ENCODE data around the gene CAT. TPM values are rescaled to one million over a fixed set of nuclear protein-coding genes. Genes with fewer than 3 reads are reported as not detected.

Gene CAT
- polyA plus RNA-seq, 1 experiment = 104 TPM

DNA sequence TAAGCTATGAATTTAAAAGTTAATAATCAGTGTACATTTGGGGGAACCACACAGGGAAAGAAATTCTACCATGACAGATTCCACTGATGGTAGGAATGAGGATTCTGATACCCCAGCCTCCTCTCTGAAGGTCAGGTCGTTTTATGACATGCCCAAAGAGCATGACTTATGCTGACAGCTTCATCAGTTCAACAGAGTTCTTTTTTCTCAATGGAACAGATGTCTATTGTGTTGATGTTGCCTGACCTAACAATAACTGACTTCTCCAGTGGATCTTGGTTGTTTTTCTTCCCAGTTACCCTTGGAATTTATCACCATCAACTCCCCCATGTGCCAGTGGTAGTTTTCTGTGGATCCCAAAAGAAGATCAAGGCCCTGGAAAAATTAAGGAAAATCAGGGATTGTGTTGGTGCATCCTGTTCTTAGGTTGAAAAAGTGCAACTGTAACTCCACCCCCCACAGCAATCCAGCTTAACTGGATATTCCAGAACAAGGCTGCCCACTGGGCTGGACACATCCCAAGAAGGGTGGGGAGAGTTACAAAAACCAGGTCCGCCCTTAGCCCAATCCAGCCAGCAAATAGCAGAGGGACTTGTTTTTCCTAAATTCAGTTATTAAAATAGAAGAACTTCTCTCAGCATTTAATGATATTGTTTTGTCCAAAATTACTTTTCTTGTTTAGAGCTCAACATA lies 31.5 kb upstream of the CAT start:
- ChIA-PET CTCF (no interaction called here), POLR2A (no interaction called here)
- Histone ChIP-seq H3K27me3 (ENCODE audit: control insufficient read depth, insufficient read depth, low read length) (peaks cover 26% of the 10 kb centered on the region), H3K4me3 (ENCODE audit: low read depth, low read length) (no peak overlapping the region), H3K9me3 (ENCODE audit: control insufficient read depth, insufficient read depth, low read length) (no peaks in the 10 kb centered on the region; the same call in 1 of the 2 replicates), H3K27ac (ENCODE audit: low read depth, low read length) (no peak overlapping the region)
- TF ChIP-seq, protein P1, sequence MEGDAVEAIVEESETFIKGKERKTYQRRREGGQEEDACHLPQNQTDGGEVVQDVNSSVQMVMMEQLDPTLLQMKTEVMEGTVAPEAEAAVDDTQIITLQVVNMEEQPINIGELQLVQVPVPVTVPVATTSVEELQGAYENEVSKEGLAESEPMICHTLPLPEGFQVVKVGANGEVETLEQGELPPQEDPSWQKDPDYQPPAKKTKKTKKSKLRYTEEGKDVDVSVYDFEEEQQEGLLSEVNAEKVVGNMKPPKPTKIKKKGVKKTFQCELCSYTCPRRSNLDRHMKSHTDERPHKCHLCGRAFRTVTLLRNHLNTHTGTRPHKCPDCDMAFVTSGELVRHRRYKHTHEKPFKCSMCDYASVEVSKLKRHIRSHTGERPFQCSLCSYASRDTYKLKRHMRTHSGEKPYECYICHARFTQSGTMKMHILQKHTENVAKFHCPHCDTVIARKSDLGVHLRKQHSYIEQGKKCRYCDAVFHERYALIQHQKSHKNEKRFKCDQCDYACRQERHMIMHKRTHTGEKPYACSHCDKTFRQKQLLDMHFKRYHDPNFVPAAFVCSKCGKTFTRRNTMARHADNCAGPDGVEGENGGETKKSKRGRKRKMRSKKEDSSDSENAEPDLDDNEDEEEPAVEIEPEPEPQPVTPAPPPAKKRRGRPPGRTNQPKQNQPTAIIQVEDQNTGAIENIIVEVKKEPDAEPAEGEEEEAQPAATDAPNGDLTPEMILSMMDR (IDR thresholded peaks at IDR 0.05; ENCODE audit: low read depth, low read length) = no peak
- DNase-seq (ENCODE audit: low read depth, low spot score) = no peak

DNA sequence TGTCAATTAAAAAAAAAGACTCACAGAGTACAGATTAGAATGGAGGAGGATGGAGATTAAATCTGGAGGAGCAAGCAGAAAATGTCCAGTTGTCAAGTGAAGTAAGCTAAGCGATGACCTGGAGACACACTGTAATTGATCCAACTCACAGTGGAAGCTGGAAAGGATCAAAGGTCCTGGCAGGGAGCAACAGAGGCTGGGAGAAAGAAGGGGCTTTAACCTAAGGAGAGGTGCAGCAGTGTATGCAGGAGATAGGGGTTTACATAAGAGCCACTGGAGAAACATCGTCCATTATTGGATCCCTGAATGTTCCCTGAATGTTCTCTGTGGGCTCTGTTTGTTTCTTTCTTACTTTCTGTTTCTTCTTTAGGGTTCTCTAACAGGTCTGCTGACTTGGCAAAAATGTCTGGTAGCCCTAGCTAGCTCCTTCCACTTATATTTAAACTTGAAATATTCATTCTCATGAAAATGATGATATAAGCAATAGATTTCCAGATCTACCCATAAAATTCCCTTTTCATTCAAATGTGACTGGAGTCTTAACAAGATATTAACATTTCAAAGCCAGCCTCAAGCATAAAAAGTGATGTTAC lies 30.1 kb upstream of the CAT start:
- H3K9me3 ChIP-seq (ENCODE audit: control insufficient read depth, insufficient read depth, low read length) = peaks cover 8% of the 10 kb centered on the region; the same call in 1 of the 2 replicates
- peaks cover 20% of the 10 kb centered on the region for H3K27me3 ChIP-seq (ENCODE audit: control insufficient read depth, insufficient read depth, low read length)
- POLR2A ChIA-PET = no interaction called here
- TF ChIP-seq, protein P1 (IDR thresholded peaks at IDR 0.05; ENCODE audit: low read depth, low read length) = no peak
- no peak overlapping the region for H3K4me3 ChIP-seq (ENCODE audit: low read depth, low read length)
- CTCF ChIA-PET = interaction anchor here (0.7 kb wide), 1 partner anchor 313 kb away, joined by 3 read pairs; no protein-coding TSS in a partner anchor
- no peak overlapping the region for H3K27ac ChIP-seq (ENCODE audit: low read depth, low read length)
- no peak for DNase-seq (ENCODE audit: low read depth, low spot score)

DNA sequence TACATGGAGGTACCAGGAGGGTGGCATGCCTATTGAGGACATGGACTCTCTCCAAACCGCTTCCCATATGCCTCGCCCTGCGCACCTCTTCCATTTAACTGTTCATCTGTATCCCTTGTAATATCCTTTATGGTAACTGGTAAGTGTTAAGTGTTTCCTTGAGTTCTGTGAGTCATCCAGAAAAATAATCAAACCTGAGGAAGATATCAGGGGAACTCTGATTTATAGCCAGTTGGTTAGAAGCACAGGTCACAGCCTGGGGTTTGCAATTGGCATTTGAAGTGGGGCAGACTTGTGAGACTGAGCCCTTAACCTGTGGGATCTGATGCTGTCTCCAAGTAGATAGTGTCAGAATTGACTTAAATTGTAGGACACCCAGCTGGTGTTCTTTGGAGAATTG lies 27.6 kb upstream of the CAT start:
- ChIA-PET POLR2A (no interaction called here), CTCF (no interaction called here)
- no peak overlapping the region for H3K4me3 ChIP-seq (ENCODE audit: low read depth, low read length)
- TF ChIP-seq, protein P1 (IDR thresholded peaks at IDR 0.05; ENCODE audit: low read depth, low read length) = no peak
- no peak for DNase-seq (ENCODE audit: low read depth, low spot score)
- H3K27me3 ChIP-seq (ENCODE audit: control insufficient read depth, insufficient read depth, low read length) = peaks cover 17% of the 10 kb centered on the region
- H3K9me3 ChIP-seq (ENCODE audit: control insufficient read depth, insufficient read depth, low read length) = peaks cover 8% of the 10 kb centered on the region; the same call in 1 of the 2 replicates
- H3K27ac ChIP-seq (ENCODE audit: low read depth, low read length) = no peak overlapping the region

DNA sequence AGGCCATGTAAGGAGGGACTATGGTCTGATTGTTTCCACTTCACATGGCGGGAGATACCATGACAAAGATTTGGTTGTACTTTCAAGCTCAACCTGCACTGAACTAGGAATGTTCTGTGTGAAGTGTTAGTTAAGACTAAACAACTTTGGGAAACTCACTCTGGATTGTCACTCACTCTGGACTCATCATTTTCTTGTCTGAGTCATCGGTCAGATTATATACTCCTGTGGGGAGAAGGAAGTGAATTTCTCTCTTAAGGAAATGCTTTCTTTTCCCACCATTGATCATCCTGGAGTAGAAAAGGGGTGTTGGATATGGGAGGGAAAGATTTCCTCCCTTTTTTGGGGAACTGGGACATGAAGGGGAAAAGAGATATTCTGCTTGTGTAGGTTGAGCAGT lies 26.9 kb upstream of the CAT start:
- no peak for DNase-seq (ENCODE audit: low read depth, low spot score)
- no peak overlapping the region for H3K27ac ChIP-seq (ENCODE audit: low read depth, low read length)
- no peak overlapping the region for H3K4me3 ChIP-seq (ENCODE audit: low read depth, low read length)
- peaks cover 13% of the 10 kb centered on the region for H3K27me3 ChIP-seq (ENCODE audit: control insufficient read depth, insufficient read depth, low read length)
- ChIA-PET CTCF (no interaction called here), POLR2A (no interaction called here)
- H3K9me3 ChIP-seq (ENCODE audit: control insufficient read depth, insufficient read depth, low read length) = peaks cover 8% of the 10 kb centered on the region; the same call in 1 of the 2 replicates
- TF ChIP-seq, protein P1 (IDR thresholded peaks at IDR 0.05; ENCODE audit: low read depth, low read length) = no peak

DNA sequence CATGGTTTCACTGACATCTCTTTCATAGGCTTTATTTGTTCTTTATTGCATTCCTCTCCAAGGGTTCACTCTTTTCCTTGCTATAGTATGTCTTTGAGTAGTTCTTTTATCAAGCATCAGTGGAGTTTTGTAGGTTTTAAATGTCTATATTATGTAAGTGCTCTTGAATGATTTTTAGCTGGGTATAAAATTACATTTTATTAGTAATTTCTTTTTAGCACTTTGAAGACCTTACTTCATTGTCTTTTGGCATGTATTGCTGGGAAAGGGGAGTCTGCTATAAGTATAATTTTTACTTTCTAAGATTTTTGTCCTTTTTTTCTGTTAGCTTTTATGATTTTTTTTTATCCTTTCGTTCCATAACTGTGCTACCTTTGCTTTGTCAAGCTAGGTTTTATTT lies 25.5 kb upstream of the CAT start:
- DNase-seq (ENCODE audit: low read depth, low spot score) = no peak
- CTCF ChIA-PET = no interaction called here
- H3K4me3 ChIP-seq (ENCODE audit: low read depth, low read length) = no peak overlapping the region
- peaks cover 18% of the 10 kb centered on the region for H3K27me3 ChIP-seq (ENCODE audit: control insufficient read depth, insufficient read depth, low read length)
- POLR2A ChIA-PET = no interaction called here
- TF ChIP-seq, protein P1 (IDR thresholded peaks at IDR 0.05; ENCODE audit: low read depth, low read length) = no peak
- peaks cover 8% of the 10 kb centered on the region; the same call in 1 of the 2 replicates for H3K9me3 ChIP-seq (ENCODE audit: control insufficient read depth, insufficient read depth, low read length)
- H3K27ac ChIP-seq (ENCODE audit: low read depth, low read length) = no peak overlapping the region

Measured in AG04450 (cell line).